ENCODE measurements around the gene TAF1C. TPM values are rescaled to one million over a fixed set of nuclear protein-coding genes. Genes with fewer than 3 reads are reported as not detected.
"Not testable (repeated sequence)": the region's sequence is repeated elsewhere in the genome, so short reads cannot be mapped to it uniquely, and the experiment has no call there.

TAF1C gene
- polyA plus RNA-seq, 3 donors from 2014 or later: 3.3 to 8.6 (median 8.2) TPM

DNA sequence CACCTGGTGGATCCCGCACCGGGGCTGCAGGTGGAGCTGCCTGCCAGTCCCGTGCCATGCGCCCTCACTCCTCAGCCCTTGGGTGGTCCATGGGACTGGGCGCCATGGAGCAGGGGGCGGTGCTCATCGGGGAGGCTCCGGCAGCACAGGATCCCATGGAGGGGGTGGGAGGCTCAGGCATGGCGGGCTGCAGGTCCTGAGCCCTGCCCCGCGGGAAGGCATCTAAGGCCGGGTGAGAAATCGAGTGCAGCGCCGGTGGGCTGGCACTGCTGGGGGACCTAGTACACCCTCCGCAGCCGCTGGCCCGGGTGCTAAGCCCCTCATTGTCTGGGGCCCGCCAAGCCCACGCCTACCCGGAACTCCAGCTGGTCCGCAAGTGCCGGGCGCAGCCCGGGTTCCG is 17.7 kb upstream of the TAF1C start:
- not testable (repeated sequence) for H3K27me3 Mint-ChIP-seq (ENCODE audit: low read depth in 3 of 3); H3K27ac Mint-ChIP-seq; DNase-seq; H3K4me3 Mint-ChIP-seq; H3K4me1 Mint-ChIP-seq; H3K36me3 Mint-ChIP-seq; H3K9me3 Mint-ChIP-seq

DNA sequence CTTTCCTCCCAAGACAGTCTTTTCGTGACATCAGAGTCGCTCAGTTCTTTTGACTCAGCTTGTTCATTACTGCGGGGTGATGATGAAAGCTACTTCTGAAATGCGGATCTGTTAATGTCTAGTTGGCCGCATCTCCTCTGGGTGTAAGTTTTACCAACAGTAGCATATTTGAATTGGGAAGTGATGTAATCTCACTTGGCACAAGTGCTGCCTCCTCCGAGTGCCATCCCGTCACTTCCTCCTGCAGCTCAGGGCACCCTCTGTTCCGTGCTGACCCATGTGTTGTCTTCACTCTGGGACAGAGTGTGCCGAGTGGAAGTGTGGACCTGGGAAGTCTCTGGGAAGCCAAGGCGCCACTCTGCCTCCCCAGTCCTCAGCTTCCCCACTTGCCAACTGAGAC is 13.0 kb upstream of the TAF1C start:
- H3K27ac Mint-ChIP-seq: no peak overlapping the region
- H3K36me3 Mint-ChIP-seq: no peaks in the 10 kb centered on the region
- no peak overlapping the region for H3K4me3 Mint-ChIP-seq

GRCh38 chr16:84199097-84199496 is 12.2 kb upstream of the TAF1C start:
- no peak overlapping the region for H3K4me3 Mint-ChIP-seq
- H3K27me3 Mint-ChIP-seq (ENCODE audit: low read depth in 3 of 3): peaks cover 0 to 2% (median 2%) of the 10 kb centered on the region in 3 donors

More for the DNA sequence above, 13.0 kb upstream of the TAF1C start:
- H3K4me1 Mint-ChIP-seq: no peaks in the 10 kb centered on the region
- no peak for DNase-seq
- H3K9me3 Mint-ChIP-seq: no peaks in the 10 kb centered on the region
- peaks cover 0 to 2% (median 2%) of the 10 kb centered on the region in 3 donors for H3K27me3 Mint-ChIP-seq (ENCODE audit: low read depth in 3 of 3)

DNA sequence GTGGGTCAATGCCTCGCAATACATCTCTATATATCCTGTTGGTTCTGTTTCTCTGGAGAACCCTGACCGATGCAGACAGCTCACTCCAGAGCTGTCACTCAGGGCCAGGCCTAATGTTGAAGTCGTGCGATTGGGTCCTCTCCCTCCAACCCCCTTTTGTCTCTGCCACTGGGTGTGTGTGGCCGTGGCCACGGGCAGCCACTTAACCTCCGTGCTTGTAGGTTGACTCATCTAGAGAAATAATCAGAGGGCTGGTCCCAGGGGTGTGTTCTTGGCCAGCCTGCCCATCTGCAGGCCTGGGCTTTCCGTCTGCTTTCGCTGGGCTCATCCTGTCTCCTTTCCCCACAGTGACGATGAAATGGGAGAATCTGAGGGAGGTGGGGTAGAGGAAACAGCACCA is 11.5 kb upstream of the TAF1C start:
- Mint-ChIP-seq H3K4me1 (peaks cover 8 to 9% of the 10 kb centered on the region in 2 donors), H3K36me3 (no peaks in the 10 kb centered on the region), H3K9me3 (no peaks in the 10 kb centered on the region), H3K4me3 (no peak overlapping the region), H3K27me3 (ENCODE audit: low read depth in 3 of 3) (peaks cover 0 to 2% (median 0%) of the 10 kb centered on the region in 3 donors), H3K27ac (no peak overlapping the region)
- DNase-seq: no peak

More at GRCh38 chr16:84199097-84199496, 12.2 kb upstream of the TAF1C start:
- no peaks in the 10 kb centered on the region for H3K9me3 Mint-ChIP-seq
- no peak for DNase-seq
- no peak overlapping the region for H3K27ac Mint-ChIP-seq
- H3K36me3 Mint-ChIP-seq: no peaks in the 10 kb centered on the region
- H3K4me1 Mint-ChIP-seq: peaks cover 3 to 4% of the 10 kb centered on the region in 2 donors

DNA sequence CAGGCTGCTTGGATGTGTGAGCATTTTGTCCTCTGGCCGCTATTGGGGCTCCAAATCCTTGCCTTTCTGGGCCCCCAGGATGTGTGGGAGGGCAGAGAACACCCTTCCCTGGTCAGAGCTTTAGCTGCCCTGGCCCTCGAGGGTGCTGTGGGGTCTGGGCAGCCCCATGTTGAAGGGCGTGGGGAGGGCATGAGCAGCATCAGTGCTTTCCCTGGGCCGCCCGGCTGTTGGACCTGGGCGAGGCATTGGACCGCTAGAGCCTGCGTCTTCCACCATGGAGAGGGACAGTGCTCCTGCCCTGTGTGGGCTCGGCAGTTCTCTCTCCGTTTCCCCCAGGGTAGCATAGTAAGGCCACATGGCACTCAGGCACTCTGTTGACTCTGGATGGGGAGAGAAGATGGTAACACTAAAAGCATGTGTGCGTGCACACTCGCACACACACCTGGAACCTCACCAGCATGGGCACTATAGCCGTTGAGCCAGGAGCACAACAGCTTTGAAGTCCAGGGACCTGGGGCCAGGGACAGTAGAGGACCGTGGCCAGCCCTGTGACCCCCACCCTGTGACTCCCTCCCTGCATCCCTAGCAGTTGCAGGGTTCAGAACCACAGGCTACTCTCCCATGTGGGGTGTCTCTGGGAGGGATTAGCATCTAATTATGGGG is 10.7 kb upstream of the TAF1C start:
- no peak overlapping the region for H3K27ac Mint-ChIP-seq
- peaks cover 8 to 9% of the 10 kb centered on the region in 2 donors for H3K4me1 Mint-ChIP-seq
- no peak overlapping the region for H3K4me3 Mint-ChIP-seq
- peaks cover 0 to 3% (median 2%) of the 10 kb centered on the region in 3 donors for H3K27me3 Mint-ChIP-seq (ENCODE audit: low read depth in 3 of 3)
- H3K9me3 Mint-ChIP-seq: no peaks in the 10 kb centered on the region
- DNase-seq: no peak
- no peaks in the 10 kb centered on the region for H3K36me3 Mint-ChIP-seq

- Mint-ChIP-seq H3K27ac (no peak overlapping the region), H3K4me1 (peaks cover 8 to 9% of the 10 kb centered on the region in 2 donors), H3K4me3 (no peak overlapping the region), H3K27me3 (ENCODE audit: low read depth in 3 of 3) (peaks cover 0 to 3% (median 2%) of the 10 kb centered on the region in 3 donors), H3K36me3 (no peaks in the 10 kb centered on the region), H3K9me3 (no peaks in the 10 kb centered on the region)
- DNase-seq: no peak
These were observed 10.0 kb upstream of the TAF1C start for GRCh38 chr16:84196727-84197394.

DNA sequence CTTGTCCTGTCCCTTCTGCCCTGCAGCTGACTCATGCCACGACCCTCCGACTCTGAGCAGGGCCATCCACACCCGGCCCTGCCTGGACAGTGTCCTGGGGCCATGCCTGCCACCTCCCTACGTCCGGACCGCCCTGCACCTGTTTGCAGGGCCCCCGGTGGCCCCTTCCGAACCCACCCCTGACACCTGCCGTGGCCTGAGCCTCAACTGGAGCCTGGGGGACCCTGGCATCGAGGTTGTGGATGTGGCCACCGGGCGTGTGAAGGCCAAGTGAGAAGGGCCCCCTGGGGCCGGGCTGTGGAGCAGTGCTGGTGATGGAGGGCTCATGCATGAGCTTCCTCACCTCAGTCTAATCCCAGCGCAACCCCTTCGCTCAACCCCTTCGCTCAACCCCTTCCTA is 9.2 kb upstream of the TAF1C start:
- DNase-seq: no peak
- Mint-ChIP-seq H3K4me3 (no peak overlapping the region), H3K27ac (no peak overlapping the region), H3K36me3 (no peaks in the 10 kb centered on the region), H3K9me3 (no peaks in the 10 kb centered on the region), H3K27me3 (ENCODE audit: low read depth in 3 of 3) (peaks cover 0 to 3% (median 1%) of the 10 kb centered on the region in 3 donors), H3K4me1 (peaks cover 8 to 9% of the 10 kb centered on the region in 2 donors)

DNA sequence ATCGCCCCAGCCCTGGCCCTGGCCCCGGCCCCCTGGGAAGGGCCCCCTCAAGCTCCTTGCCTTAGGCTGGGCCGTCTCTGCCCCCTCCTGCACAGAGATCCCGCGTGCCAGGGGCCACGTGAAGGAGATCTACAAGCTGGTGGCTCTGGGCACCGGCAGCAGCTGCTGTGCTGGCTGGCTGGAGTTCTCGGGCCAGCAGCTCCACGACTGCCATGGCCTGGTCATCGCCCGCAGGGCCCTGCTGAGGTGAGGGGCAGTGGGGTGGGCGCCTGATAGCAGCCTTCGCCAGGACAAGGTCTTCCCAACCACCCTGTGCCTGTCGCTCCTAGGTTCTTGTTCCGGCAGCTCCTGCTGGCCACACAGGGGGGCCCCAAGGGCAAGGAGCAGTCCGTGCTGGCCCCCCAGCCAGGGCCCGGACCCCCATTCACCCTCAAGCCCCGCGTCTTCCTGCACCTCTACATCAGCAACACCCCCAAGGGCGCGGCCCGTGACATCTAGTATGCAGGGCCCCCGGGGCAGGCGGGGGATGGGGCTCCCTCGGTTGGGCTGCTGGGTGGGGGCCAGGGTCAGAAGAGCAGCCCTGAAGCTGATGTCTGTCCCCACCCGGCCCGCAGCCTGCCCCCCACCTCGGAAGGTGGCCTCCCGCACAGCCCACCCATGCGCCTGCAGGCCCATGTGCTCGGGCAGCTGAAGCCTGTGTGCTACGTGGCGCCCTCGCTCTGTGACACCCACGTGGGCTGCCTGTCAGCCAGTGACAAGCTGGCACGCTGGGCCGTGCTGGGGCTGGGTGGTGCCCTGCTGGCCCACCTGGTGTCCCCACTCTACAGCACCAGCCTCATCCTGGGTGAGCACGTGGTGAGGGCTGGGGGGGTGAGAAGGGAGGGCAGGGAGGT is 8.6 kb upstream of the TAF1C start:
- Mint-ChIP-seq H3K36me3 (no peaks in the 10 kb centered on the region), H3K27me3 (ENCODE audit: low read depth in 3 of 3) (peaks cover 0 to 3% (median 0%) of the 10 kb centered on the region in 3 donors), H3K27ac (no peak overlapping the region), H3K9me3 (no peaks in the 10 kb centered on the region), H3K4me1 (peaks cover 8 to 9% of the 10 kb centered on the region in 2 donors), H3K4me3 (no peak overlapping the region)
- DNase-seq: no peak

DNA sequence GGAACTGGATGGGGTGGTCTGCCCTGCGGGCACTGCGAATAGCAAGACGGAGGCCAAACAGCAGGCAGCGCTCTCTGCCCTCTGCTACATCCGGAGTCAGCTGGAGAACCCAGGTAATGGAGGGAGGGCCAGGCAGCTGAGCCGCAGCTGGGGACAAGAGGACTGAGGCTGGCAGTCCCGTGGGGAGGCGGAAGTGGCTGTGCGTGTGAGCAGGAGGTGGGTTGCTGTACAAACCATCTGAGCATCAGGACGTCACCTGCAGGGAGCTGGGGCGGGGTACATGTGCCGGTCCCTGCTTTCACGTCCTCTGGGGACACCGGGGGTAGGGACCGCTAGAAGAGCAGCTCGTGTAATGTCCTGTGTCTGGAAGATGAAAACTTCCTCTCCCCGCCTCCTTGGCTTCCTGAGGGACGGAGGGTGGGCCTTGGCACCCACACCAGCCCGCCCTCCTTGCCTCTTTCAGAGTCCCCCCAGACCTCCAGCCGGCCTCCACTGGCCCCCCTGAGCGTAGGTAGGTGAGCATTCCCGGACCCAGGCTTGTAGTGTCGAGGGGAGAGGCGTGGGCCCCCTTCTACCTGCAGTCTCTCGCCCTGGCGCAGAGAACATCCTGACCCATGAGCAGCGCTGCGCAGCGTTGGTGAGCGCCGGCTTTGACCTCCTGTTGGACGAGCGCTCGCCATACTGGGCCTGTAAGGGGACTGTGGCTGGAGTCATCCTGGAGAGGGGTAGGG is 7.8 kb upstream of the TAF1C start:
- Mint-ChIP-seq H3K27me3 (ENCODE audit: low read depth in 3 of 3) (peaks cover 0 to 3% (median 0%) of the 10 kb centered on the region in 3 donors), H3K36me3 (no peaks in the 10 kb centered on the region), H3K4me3 (peak overlapping the region; percentile 42 to 71 (median 58)), H3K9me3 (no peaks in the 10 kb centered on the region), H3K4me1 (peaks cover 8 to 9% of the 10 kb centered on the region in 2 donors), H3K27ac (peak overlapping the region in 4 of 6 donors; percentile 11 to 68 (median 32))
- peak; percentile 19 to 31 (median 29) for DNase-seq

DNA sequence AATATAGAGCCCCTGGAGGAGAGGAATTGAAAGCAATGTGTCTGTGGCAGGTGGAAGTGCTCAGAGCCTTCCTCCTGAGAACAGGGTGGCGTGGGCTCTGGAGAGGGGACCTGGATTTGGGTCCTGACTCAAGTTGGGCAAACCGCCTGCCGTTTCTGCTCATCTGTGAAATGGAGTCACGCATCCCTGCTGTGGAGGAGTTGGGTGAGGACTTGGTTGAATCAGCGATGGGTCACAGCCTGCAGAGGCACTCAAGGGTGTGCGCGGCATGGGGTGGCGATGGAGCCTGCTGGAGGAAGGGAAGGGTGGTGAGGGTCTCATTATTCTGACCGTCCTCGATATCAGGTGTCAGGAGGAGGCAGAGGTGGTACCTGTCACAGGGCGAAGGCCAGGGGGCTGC is 7.2 kb upstream of the TAF1C start:
- H3K36me3 Mint-ChIP-seq: no peaks in the 10 kb centered on the region
- H3K27ac Mint-ChIP-seq: peak overlapping the region in 1 of 6 donors; percentile 37
- H3K4me3 Mint-ChIP-seq: peak overlapping the region in 3 of 5 donors; percentile 9 to 71 (median 68)

DNA sequence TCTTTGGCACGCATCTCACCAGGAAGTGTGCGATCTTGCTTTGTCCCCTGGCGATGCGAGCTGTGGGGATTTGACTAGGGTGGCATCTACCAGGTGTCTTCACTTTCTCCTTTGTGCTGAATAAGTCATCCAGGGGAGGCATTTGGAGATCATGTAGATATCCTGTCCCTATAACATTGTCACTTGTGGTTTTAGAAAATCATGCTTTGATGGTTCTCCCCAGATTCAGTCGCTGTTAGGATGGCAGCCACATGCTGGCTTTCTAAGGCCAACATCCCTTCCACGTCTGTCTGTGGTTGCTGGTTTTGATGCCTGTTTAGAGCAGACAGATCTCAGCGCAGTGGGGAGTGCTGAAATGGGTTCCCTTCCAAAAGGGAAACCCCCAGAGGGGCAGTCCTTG is 6.6 kb upstream of the TAF1C start:
- Mint-ChIP-seq H3K27me3 (ENCODE audit: low read depth in 3 of 3) (peaks cover 0 to 3% (median 0%) of the 10 kb centered on the region in 3 donors), H3K9me3 (no peaks in the 10 kb centered on the region), H3K4me3 (no peak overlapping the region), H3K27ac (peak overlapping the region in 2 of 6 donors; percentile 27 to 37), H3K36me3 (no peaks in the 10 kb centered on the region), H3K4me1 (peaks cover 8 to 9% of the 10 kb centered on the region in 2 donors)
- no peak for DNase-seq

More for the DNA sequence above, 7.2 kb upstream of the TAF1C start:
- Mint-ChIP-seq H3K9me3 (no peaks in the 10 kb centered on the region), H3K27me3 (ENCODE audit: low read depth in 3 of 3) (peaks cover 0 to 3% (median 0%) of the 10 kb centered on the region in 3 donors), H3K4me1 (peaks cover 8 to 9% of the 10 kb centered on the region in 2 donors)
- no peak for DNase-seq

GRCh38 chr16:84191466-84191865 is 4.6 kb upstream of the TAF1C start:
- DNase-seq: no peak
- no peak overlapping the region for H3K27ac Mint-ChIP-seq
- H3K9me3 Mint-ChIP-seq: no peaks in the 10 kb centered on the region
- no peak overlapping the region for H3K4me3 Mint-ChIP-seq
- H3K4me1 Mint-ChIP-seq: peaks cover 11 to 18% of the 10 kb centered on the region in 2 donors
- peaks cover 2 to 3% (median 2%) of the 10 kb centered on the region in 3 donors for H3K27me3 Mint-ChIP-seq (ENCODE audit: low read depth in 3 of 3)
- H3K36me3 Mint-ChIP-seq: no peaks in the 10 kb centered on the region

- Mint-ChIP-seq H3K4me3 (no peak within 1 kb of the TSS), H3K27ac (no peak within 1 kb of the TSS)
These were observed 4.0 kb upstream of the TAF1C start, which contains the start of gene ADAD2 for GRCh38 chr16:84190731-84191388. ADAD2 (plus strand) TSS chr16:84191157; CDS start chr16:84191231, 74 bp downstream.

More at GRCh38 chr16:84190731-84191388, 4.0 kb upstream of the TAF1C start, which contains the start of gene ADAD2:
- H3K27me3 Mint-ChIP-seq (ENCODE audit: low read depth in 3 of 3): peaks cover 2 to 3% (median 2%) of the 10 kb centered on the region in 3 donors
- DNase-seq: no peak
- no peaks in the 10 kb centered on the region for H3K36me3 Mint-ChIP-seq
- H3K9me3 Mint-ChIP-seq: no peaks in the 10 kb centered on the region
- peaks cover 16 to 24% of the 10 kb centered on the region in 2 donors for H3K4me1 Mint-ChIP-seq
